NCI-H146 (cell line): ENCODE results near the gene RPRD1B.
"Not testable (repeated sequence)": the region's sequence is repeated elsewhere in the genome, so short reads cannot be mapped to it uniquely, and the experiment has no call there.

Source experiments
- DNase-seq: peaks from one replicate; lab custom pipeline; 2025; lab: John Stamatoyannopoulos, UW

The RPRD1B gene

DNA sequence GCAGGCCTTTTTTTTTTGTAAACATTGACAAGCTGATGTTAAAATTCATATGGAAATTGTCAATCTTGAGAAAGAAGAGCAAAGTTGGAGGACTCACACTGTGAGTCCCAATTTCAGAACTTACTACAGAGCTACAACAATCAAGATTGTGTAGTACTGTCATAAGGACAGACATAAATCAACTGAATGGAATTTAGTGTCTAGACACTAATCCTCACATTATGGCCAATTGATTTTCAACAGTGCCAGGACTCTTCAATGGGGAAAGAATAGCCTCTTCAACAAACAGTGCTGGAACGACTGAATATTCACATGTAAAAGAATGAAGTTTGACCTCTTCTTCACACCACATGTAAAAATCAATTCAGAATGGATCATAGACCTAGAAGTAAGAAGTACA lies 70.7 kb downstream of the RPRD1B start:
- DNase-seq: no peak

DNA sequence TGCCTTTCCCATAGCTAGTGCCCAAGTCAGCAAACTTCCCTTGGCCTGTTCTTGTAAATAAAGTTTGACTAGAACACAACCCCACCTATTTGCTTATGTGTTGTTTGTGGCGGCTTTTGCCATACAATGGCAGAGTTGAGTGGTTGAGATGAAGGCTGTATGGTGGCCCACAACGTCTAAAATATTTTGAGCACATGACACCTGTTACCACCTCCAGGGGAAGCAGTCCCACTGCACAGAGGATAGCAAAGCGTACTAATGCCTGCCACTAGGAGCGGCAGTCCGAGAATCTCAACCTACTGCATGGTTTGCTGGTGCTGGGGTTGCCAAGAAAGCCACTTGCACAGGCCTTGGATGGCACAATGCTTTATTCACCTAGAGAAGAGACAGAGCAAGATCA lies 72.9 kb downstream of the RPRD1B start:
- DNase-seq: no peak

GRCh38 chr20:38107386-38107785 lies 73.8 kb downstream of the RPRD1B start:
- DNase-seq: not testable (repeated sequence)

DNA sequence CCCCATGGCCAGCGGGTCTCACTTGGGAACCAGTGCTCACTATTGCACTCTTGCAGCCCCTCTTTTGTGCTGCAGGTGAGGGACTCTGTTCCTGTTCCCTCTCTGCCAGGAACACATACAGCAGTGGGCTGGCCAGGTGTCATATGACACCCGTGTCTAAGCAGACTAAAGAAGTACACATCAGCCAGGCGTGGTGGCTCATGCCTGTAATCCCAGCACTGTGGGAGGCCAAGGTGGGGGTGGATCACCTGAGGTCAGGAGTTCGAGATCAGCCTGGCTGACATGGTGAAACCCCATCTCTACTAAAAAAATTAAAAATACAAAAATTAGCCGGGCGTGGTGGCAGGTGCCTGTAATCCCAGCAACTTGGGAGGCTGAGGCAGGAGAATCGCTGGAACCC lies 74.4 kb downstream of the RPRD1B start:
- DNase-seq: not testable (repeated sequence)

DNA sequence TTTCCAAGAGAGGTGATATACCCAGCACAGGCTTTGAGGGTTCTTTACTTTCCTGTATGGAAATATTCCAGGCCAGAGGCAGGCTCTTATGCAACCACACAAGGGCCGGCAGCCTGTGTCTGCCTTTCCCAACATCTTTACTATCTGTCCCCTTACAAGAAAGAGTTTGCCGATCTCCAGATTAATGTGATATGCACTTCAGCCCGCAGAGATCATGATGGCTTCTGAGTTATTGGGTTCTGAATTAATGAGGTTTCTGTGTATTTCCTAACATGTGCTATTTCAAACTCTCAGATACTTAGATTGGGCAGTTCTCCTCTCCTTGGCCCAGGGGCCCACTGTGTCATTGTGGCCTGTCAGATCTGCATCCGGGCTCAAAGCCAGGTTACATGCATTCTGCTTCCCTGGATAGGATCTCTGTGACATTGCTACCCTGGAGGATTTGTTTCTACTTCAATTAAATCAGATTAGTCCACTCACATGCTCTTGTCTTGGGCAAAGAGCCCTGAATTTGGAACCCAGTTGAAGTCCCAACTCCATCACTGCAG lies 75.0 kb downstream of the RPRD1B start:
- DNase-seq: no peak

DNA sequence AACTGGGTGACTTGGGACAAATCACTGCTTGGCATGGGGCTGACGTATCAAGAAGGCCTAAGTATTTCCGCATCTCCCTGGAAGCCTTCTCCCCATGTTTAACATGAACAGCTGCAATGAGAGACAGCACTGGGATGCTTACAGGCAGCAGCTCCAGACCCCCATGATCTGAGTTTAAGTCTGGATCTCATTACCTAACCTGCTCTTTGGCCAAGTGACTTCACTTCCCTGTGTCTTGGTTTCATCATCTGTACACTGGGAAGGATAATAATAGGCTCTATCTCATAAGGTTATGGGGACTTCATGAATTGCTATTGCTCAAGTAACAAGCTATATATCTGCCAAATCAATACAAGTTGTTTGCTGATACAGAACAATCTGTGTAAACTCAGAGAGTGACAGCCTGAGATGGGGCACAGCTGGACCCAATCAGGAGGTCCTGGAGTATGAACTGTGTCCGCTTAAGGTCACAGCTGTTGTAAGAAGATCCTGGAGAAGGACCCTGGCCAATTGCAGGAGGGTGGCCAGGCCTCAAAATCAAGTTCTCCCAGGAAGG lies 75.5 kb downstream of the RPRD1B start:
- no peak for DNase-seq

- no peak for DNase-seq
These were observed 76.3 kb downstream of the RPRD1B start for GRCh38 chr20:38109591-38110524.

- no peak for DNase-seq
These were observed 77.1 kb downstream of the RPRD1B start for GRCh38 chr20:38110525-38111178.

- no peak for DNase-seq
These were observed 78.1 kb downstream of the RPRD1B start for GRCh38 chr20:38111366-38112232.

GRCh38 chr20:38112261-38112929 lies 78.8 kb downstream of the RPRD1B start:
- no peak for DNase-seq

DNA sequence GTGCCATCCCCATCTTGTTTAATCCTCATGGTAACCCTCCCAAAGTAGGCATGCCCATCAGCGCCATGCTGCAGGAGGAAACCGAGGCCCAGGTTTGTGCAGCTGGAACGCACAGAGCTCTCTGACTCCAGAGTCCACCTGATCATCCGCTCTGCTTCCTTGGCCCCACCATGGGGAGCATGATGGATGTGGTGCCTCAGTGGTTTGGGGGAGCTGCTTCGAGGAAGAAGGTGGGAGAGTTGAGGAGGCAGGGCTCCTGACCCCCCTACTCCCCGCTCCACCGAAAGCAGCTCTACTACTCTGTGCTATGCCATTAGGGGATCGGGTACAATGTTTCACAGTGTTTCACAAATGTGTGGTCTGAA lies 79.4 kb downstream of the RPRD1B start:
- DNase-seq: no peak

DNA sequence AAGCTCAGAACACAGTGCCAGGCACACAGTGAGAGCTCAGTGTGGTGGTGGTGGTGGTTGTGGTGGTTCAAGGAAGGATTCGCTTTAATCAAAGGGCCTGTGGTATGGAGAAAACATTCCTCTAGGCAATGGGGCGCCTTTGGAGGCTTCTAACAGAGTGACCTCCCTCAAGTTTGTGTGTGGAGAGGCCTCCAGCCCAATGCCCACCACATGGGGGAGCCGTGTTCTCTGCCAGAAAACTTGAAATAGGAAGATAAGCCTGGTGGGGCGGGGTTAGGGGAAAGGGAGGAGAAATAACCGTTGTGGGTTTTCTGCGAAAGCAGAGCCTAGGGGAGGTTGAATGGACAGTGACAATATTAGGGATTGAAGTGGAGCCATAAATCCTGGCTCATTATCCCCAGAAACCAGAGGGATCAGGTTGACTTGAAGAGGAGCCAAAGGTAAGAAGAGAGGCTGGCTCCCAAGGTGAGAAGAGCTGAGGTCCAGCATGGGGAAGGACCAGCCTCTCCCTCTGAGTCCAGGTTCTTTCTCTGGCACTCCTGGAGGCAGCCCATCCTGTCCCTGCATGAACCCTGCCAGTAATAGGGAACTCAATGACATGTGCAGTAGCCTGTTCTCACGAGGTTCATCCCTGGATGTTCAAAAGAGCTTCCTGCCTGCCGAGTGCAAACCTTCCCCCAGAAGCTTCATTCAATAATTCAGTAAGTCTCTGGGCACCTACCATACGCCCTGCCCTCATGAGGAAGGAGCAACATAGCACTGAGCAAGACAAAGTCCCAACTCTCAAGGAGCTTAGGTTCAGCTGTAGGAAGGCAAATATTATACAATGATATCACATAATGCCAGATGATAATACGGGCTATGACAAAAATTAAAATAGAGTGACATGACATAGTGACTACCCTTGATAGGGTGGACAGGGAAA lies 80.1 kb downstream of the RPRD1B start:
- peak; percentile 54 for DNase-seq

GRCh38 chr20:38114353-38114791 lies 80.8 kb downstream of the RPRD1B start:
- DNase-seq: no peak

DNA sequence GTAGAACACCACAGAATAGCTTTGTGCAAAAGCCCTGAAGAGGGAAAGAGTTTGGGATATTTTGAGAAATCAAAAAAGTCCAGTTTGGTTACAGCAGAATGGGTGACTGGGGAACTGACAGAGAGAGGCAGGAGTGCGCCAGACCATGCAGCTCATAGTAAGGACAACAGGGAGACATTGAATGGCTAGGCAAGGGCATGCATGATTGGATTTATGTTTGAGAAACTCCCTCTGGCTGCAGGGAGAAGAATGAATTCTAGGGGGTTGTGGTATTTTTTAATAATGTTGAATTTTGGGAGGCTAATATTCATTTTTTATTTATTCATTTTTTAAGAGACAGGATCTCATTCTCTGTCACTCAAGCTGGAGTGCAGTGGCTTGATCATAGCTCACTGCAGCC lies 81.7 kb downstream of the RPRD1B start:
- no peak for DNase-seq

DNA sequence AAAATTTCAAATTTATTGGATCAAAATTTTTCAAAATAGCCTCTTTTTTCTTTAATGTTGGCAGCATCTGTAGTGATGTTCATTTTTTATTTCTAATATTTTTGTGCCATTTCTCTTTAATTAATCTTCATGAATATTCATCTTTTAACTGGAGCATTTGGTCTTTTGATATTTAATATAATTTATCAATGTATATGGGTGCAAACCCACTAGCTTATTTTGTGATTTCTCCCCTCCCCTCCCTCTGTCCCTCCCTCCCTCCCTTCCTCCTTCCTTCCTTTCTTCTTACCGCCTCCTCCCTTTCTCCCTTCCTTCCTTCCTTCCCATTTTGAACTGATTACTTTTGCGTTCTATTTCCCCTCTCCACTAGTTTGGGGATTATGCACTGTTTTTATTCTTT lies 82.3 kb downstream of the RPRD1B start:
- no peak for DNase-seq

- DNase-seq: no peak
These were observed 83.0 kb downstream of the RPRD1B start for GRCh38 chr20:38116409-38117165.

DNA sequence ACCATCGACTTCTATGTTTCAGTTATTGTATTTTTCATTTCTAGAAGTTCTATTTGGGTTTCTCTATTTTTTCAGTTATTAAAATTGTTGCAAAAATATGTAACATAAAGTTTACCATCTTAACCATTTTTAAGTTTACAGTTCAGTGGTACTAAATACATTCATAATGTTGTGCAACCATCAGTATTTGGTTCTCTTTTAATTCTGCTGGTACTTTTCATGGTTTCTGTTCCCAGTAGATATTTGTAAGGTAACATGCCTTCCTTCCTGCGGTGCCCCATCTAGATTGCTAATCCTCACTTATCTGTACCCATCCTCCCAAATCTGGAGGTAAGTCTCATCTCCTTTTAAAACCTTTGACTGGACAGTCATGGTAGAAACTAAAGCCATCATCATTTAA lies 83.7 kb downstream of the RPRD1B start:
- no peak for DNase-seq

- DNase-seq: no peak
These were observed 84.1 kb downstream of the RPRD1B start for GRCh38 chr20:38117635-38118034.

GRCh38 chr20:38119446-38119845 lies 85.9 kb downstream of the RPRD1B start:
- DNase-seq: no peak
